HepG2 (cell line): ENCODE results near the gene LAMC3. TPM values are rescaled to one million over a fixed set of nuclear protein-coding genes. Genes with fewer than 3 reads are reported as not detected.

Experiments
- ATF1 ChIP-seq: IDR thresholded peaks from 2 replicates; pipeline ENCODE4 v1.6.1; 2016; ENCODE audit warnings: mild to moderate bottlenecking, control low read depth
- ATF7-NPFF ChIP-seq: sonication (generic); formaldehyde crosslinking; IDR thresholded peaks from 2 replicates; pipeline ENCODE4 v1.8.1; 2023; ENCODE audit warnings: mild to moderate bottlenecking, low read depth, missing genetic modification reagents, moderate library complexity
- EEA1 ChIP-seq: sonication (generic); formaldehyde crosslinking; IDR thresholded peaks from 2 replicates; pipeline ENCODE4 v1.5.1; 2020; ENCODE audit warnings: mild to moderate bottlenecking, missing genetic modification reagents, borderline replicate concordance
- ETS1 ChIP-seq: sonication (generic); formaldehyde crosslinking; IDR thresholded peaks from 2 replicates; pipeline ENCODE4 v1.4.0; 2020; ENCODE audit warnings: missing genetic modification reagents
- FIP1L1 ChIP-seq: fragments of 200-400 bp; formaldehyde crosslinking; IDR thresholded peaks from 2 replicates; pipeline ENCODE4 v1.6.1; 2018; ENCODE audit warnings: low read depth, mild to moderate bottlenecking, low read length, moderate library complexity, borderline replicate concordance; ENCODE audit not compliant: insufficient read depth
- KLF15 ChIP-seq: sonication (generic); formaldehyde crosslinking; IDR thresholded peaks from 2 replicates; pipeline ENCODE4 v1.8.1; 2023; ENCODE audit warnings: borderline replicate concordance, mild to moderate bottlenecking, inconsistent platforms, missing genetic modification reagents, mixed read lengths
- MAZ ChIP-seq, 2 experiments: sonication (generic) in 1 of 2; formaldehyde crosslinking in 1 of 2; IDR thresholded peaks; 2 replicates each; pipeline versions ENCODE4 v1.5.0 to v1.6.1; 2012 to 2020; ENCODE audit warnings: low read depth in 2 of 2, mild to moderate bottlenecking in 2 of 2, borderline replicate concordance in 1 of 2, improper control_type of control experiment in 1 of 2, low read length in 1 of 2, missing genetic modification reagents in 1 of 2, moderate library complexity in 1 of 2
- MLX ChIP-seq: IDR thresholded peaks from 2 replicates; pipeline ENCODE4 v1.6.1; 2016
- NFRKB ChIP-seq: fragments of 450-650 bp; IDR thresholded peaks from 2 replicates; pipeline ENCODE4 v1.6.1; 2017
- PCBP1 ChIP-seq: fragments of 200-400 bp; formaldehyde crosslinking; IDR thresholded peaks from 2 replicates; pipeline ENCODE4 v1.6.1; 2017; ENCODE audit warnings: mild to moderate bottlenecking, low read depth, low read length, borderline replicate concordance
- POLR2A ChIP-seq, 2 experiments: IDR thresholded peaks; 2 replicates each; pipeline ENCODE4 v1.6.1; 2011; ENCODE audit warnings: low read depth in 2 of 2, low read length in 2 of 2, mild to moderate bottlenecking in 1 of 2, moderate library complexity in 1 of 2; ENCODE audit not compliant: insufficient read depth in 1 of 2
- RBFOX2 ChIP-seq: fragments of 200-400 bp; formaldehyde crosslinking; IDR thresholded peaks from 2 replicates; pipeline ENCODE4 v1.6.1; 2017; ENCODE audit warnings: low read depth, mild to moderate bottlenecking, low read length
- SNAI1 ChIP-seq: sonication (generic); formaldehyde crosslinking; IDR thresholded peaks from 2 replicates; pipeline ENCODE4 v1.5.0; 2020; ENCODE audit warnings: mild to moderate bottlenecking, missing genetic modification reagents, borderline replicate concordance
- ZNF446 ChIP-seq: sonication (generic); formaldehyde crosslinking; IDR thresholded peaks from 2 replicates; pipeline ENCODE4 v1.5.0; 2020; ENCODE audit warnings: mild to moderate bottlenecking, missing genetic modification reagents
- ZNF484 ChIP-seq: sonication (generic); formaldehyde crosslinking; IDR thresholded peaks from 2 replicates; pipeline ENCODE4 v1.5.1; 2020; ENCODE audit warnings: mild to moderate bottlenecking, low read depth, missing genetic modification reagents, borderline replicate concordance
- ZNF737 ChIP-seq: sonication (generic); formaldehyde crosslinking; IDR thresholded peaks from 2 replicates; pipeline ENCODE4 v1.5.0; 2020; ENCODE audit warnings: missing genetic modification reagents, mild to moderate bottlenecking, borderline replicate concordance
- ZNF777 ChIP-seq: sonication (generic); formaldehyde crosslinking; IDR thresholded peaks from 2 replicates; pipeline ENCODE4 v1.4.0; 2020; ENCODE audit warnings: missing genetic modification reagents
- polyA plus RNA-seq, 8 experiments: library from polyadenylated mRNA; depleted of rRNA in 3 of 8; stranded (reverse) in 7 of 8; unstranded in 1 of 8; fragments of >200 nt; fragmentation: Illumina TruSeq in 4 of 8; extraction: Trizol in 4 of 8; gene quantifications; 2 replicates each; pipeline versions ENCODE4 v1.2.1 to v1.2.3, GENCODE V29; 2011 to 2016; ENCODE audit warnings: low read depth in 4 of 8, missing spikeins in 1 of 8, mixed read lengths in 1 of 8; ENCODE audit not compliant: insufficient read depth in 1 of 8
- total RNA-seq, 5 experiments: library from RNA; depleted of rRNA; stranded (reverse); fragments of >200 nt; fragmentation: Illumina TruSeq; extraction: Trizol; gene quantifications; 2 replicates each; pipeline ENCODE4 v1.2.3, GENCODE V29; 2016; ENCODE audit warnings: low read depth in 1 of 5
- TF ChIP-seq, protein P1 (sequence below): IDR thresholded peaks from 2 replicates; pipeline ENCODE4 v1.6.1; 2016; ENCODE audit warnings: low read depth, control low read depth
- TF ChIP-seq, protein P2 (sequence below): sonication (generic); formaldehyde crosslinking; conservative IDR thresholded peaks from 2 replicates; pipeline ENCODE4 v1.4.0; 2020; ENCODE audit warnings: mild to moderate bottlenecking, missing genetic modification reagents, moderate library complexity
- TF ChIP-seq, protein P3 (sequence below): sonication (generic); formaldehyde crosslinking; IDR thresholded peaks from 2 replicates; pipeline ENCODE4 v1.4.0; 2020; ENCODE audit warnings: missing genetic modification reagents, mild to moderate bottlenecking, borderline replicate concordance

Gene LAMC3
- total and polyA plus RNA-seq, 2 of the 13 experiments (the other 11 are each of a cell fraction or from before 2014, with no cell fraction given): 0.07 to 0.57 TPM

GRCh38 chr9:131096269-131097125 lies 87.5 kb downstream of the LAMC3 start, which contains the start of gene AIF1L (continued):
- TF ChIP-seq MLX: no peak
- TF ChIP-seq ZNF446 (CRISPR knock-in tag): 0 out of 2 replicates have a peak, but pooled peaks have one; percentile 65
- peak; percentile 12; the same call in 1 of the 2 replicates for TF ChIP-seq EEA1 (CRISPR knock-in tag)
- TF ChIP-seq ATF1: no peak
- TF ChIP-seq, protein P1, sequence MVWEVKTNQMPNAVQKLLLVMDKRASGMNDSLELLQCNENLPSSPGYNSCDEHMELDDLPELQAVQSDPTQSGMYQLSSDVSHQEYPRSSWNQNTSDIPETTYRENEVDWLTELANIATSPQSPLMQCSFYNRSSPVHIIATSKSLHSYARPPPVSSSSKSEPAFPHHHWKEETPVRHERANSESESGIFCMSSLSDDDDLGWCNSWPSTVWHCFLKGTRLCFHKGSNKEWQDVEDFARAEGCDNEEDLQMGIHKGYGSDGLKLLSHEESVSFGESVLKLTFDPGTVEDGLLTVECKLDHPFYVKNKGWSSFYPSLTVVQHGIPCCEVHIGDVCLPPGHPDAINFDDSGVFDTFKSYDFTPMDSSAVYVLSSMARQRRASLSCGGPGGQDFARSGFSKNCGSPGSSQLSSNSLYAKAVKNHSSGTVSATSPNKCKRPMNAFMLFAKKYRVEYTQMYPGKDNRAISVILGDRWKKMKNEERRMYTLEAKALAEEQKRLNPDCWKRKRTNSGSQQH (CRISPR knock-in tag): no peak
- TF ChIP-seq PCBP1: peak; percentile 25; the same call in 1 of the 2 replicates
- TF ChIP-seq ZNF777 (CRISPR knock-in tag): peak; percentile 3; the same call in 1 of the 2 replicates
- TF ChIP-seq ETS1: no peak
- TF ChIP-seq MAZ (IDR thresholded peaks at IDR 0.05; ENCODE audit: borderline replicate concordance, low read depth, low read length): peak; percentile 77; the same call in 1 of the 2 replicates
- TF ChIP-seq MAZ (CRISPR knock-in tag; IDR thresholded peaks at IDR 0.05; ENCODE audit: low read depth): no peak
- TF ChIP-seq SNAI1 (CRISPR knock-in tag): peak; percentile 71
- no peak for TF ChIP-seq ATF7-NPFF (CRISPR knock-in tag)
- TF ChIP-seq POLR2A (IDR thresholded peaks at IDR 0.05; ENCODE audit: insufficient read depth in 1 of 2, low read depth in 2 of 2, low read length in 2 of 2): peak in 1 of 2 experiments; percentile 52; a peak in 1 of 4 replicates
- TF ChIP-seq, protein P2, sequence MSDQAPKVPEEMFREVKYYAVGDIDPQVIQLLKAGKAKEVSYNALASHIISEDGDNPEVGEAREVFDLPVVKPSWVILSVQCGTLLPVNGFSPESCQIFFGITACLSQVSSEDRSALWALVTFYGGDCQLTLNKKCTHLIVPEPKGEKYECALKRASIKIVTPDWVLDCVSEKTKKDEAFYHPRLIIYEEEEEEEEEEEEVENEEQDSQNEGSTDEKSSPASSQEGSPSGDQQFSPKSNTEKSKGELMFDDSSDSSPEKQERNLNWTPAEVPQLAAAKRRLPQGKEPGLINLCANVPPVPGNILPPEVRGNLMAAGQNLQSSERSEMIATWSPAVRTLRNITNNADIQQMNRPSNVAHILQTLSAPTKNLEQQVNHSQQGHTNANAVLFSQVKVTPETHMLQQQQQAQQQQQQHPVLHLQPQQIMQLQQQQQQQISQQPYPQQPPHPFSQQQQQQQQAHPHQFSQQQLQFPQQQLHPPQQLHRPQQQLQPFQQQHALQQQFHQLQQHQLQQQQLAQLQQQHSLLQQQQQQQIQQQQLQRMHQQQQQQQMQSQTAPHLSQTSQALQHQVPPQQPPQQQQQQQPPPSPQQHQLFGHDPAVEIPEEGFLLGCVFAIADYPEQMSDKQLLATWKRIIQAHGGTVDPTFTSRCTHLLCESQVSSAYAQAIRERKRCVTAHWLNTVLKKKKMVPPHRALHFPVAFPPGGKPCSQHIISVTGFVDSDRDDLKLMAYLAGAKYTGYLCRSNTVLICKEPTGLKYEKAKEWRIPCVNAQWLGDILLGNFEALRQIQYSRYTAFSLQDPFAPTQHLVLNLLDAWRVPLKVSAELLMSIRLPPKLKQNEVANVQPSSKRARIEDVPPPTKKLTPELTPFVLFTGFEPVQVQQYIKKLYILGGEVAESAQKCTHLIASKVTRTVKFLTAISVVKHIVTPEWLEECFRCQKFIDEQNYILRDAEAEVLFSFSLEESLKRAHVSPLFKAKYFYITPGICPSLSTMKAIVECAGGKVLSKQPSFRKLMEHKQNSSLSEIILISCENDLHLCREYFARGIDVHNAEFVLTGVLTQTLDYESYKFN (CRISPR knock-in tag): 0 out of 2 replicates have a peak, but pooled peaks have one; percentile 5
- no peak for TF ChIP-seq FIP1L1
- peak; percentile 68 for TF ChIP-seq RBFOX2
- TF ChIP-seq, protein P3, sequence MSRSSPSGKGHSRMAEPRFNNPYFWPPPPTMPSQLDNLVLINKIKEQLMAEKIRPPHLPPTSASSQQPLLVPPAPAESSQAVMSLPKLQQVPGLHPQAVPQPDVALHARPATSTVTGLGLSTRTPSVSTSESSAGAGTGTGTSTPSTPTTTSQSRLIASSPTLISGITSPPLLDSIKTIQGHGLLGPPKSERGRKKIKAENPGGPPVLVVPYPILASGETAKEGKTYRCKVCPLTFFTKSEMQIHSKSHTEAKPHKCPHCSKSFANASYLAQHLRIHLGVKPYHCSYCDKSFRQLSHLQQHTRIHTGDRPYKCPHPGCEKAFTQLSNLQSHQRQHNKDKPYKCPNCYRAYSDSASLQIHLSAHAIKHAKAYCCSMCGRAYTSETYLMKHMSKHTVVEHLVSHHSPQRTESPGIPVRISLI (CRISPR knock-in tag): 0 out of 2 replicates have a peak, but pooled peaks have one; percentile 8
- no peak for TF ChIP-seq NFRKB
- TF ChIP-seq ZNF484 (CRISPR knock-in tag): no peak
- TF ChIP-seq ZNF737 (CRISPR knock-in tag): no peak
- peak; percentile 22; the same call in 1 of the 2 replicates for TF ChIP-seq KLF15 (CRISPR knock-in tag)
